HEK293 (cell line): ENCODE data around the gene MAP3K20.

ENCODE experiments used
- MZF1 ChIP-seq: fragments of 450-650 bp; formaldehyde crosslinking; IDR thresholded peaks from 2 replicates; pipeline ENCODE4 v1.5.1; 2017; ENCODE audit warnings: missing biosample characterization, missing genetic modification characterization, borderline replicate concordance
- REST ChIP-seq: fragments of 450-650 bp; formaldehyde crosslinking; IDR thresholded peaks from 2 replicates; pipeline ENCODE4 v1.5.1; 2016; ENCODE audit warnings: missing biosample characterization, missing genetic modification characterization
- SCRT1 ChIP-seq: fragments of 450-650 bp; formaldehyde crosslinking; IDR thresholded peaks from 2 replicates; pipeline ENCODE4 v1.5.1; 2016; ENCODE audit warnings: missing biosample characterization, missing genetic modification characterization, borderline replicate concordance
- ZNF10 ChIP-seq: fragments of 450-650 bp; formaldehyde crosslinking; IDR thresholded peaks from 2 replicates; pipeline ENCODE4 v1.5.1; 2017; ENCODE audit warnings: missing biosample characterization, missing genetic modification characterization
- ZNF114 ChIP-seq: fragments of 450-650 bp; formaldehyde crosslinking; IDR thresholded peaks from 2 replicates; pipeline ENCODE4 v1.5.0; 2017; ENCODE audit warnings: missing biosample characterization, missing genetic modification characterization
- ZNF16 ChIP-seq: fragments of 450-650 bp; formaldehyde crosslinking; IDR thresholded peaks from 2 replicates; pipeline ENCODE4 v1.5.1; 2016; ENCODE audit warnings: low read depth, missing biosample characterization, missing genetic modification characterization
- ZNF2 ChIP-seq: fragments of 450-650 bp; formaldehyde crosslinking; IDR thresholded peaks from 2 replicates; pipeline ENCODE4 v1.5.1; 2016; ENCODE audit warnings: missing biosample characterization, missing genetic modification characterization
- ZNF354C ChIP-seq: fragments of 450-650 bp; formaldehyde crosslinking; IDR thresholded peaks from 2 replicates; pipeline ENCODE4 v1.5.1; 2016; ENCODE audit warnings: missing biosample characterization, missing genetic modification characterization, low read depth, borderline replicate concordance
- ZNF404 ChIP-seq: fragments of 450-650 bp; formaldehyde crosslinking; IDR thresholded peaks from 2 replicates; pipeline ENCODE4 v1.5.1; 2017; ENCODE audit warnings: missing biosample characterization, missing genetic modification characterization
- ZNF423 ChIP-seq: fragments of 450-650 bp; formaldehyde crosslinking; IDR thresholded peaks from 2 replicates; pipeline ENCODE4 v1.5.1; 2016; ENCODE audit warnings: missing biosample characterization, missing genetic modification characterization
- ZNF48 ChIP-seq: fragments of 450-650 bp; formaldehyde crosslinking; IDR thresholded peaks from 2 replicates; pipeline ENCODE4 v1.5.1; 2016; ENCODE audit warnings: missing biosample characterization, missing genetic modification characterization
- ZNF518A ChIP-seq: fragments of 450-650 bp; formaldehyde crosslinking; conservative IDR thresholded peaks from 2 replicates; pipeline ENCODE4 v1.5.1; 2016; ENCODE audit warnings: low read depth, missing biosample characterization, missing genetic modification characterization
- ZNF544 ChIP-seq: fragments of 450-650 bp; formaldehyde crosslinking; IDR thresholded peaks from 2 replicates; pipeline ENCODE4 v1.5.0; 2017; ENCODE audit warnings: missing biosample characterization, missing genetic modification characterization
- ZNF548 ChIP-seq: fragments of 450-650 bp; formaldehyde crosslinking; IDR thresholded peaks from 2 replicates; pipeline ENCODE4 v1.5.1; 2016; ENCODE audit warnings: missing biosample characterization, missing genetic modification characterization
- ZNF549 ChIP-seq: fragments of 450-650 bp; IDR thresholded peaks from 2 replicates; pipeline ENCODE4 v1.5.1; 2018; ENCODE audit warnings: missing biosample characterization, missing genetic modification characterization, mild to moderate bottlenecking, inconsistent platforms, moderate library complexity
- ZNF623 ChIP-seq: fragments of 450-650 bp; formaldehyde crosslinking; IDR thresholded peaks from 2 replicates; pipeline ENCODE4 v1.5.1; 2016; ENCODE audit warnings: missing biosample characterization, missing genetic modification characterization
- ZNF707 ChIP-seq: fragments of 450-650 bp; formaldehyde crosslinking; IDR thresholded peaks from 2 replicates; pipeline ENCODE4 v1.5.1; 2016; ENCODE audit warnings: missing biosample characterization, missing genetic modification characterization
- TF ChIP-seq, protein P1 (sequence below): fragments of 450-650 bp; formaldehyde crosslinking; IDR thresholded peaks from 2 replicates; pipeline ENCODE4 v1.5.1; 2016; ENCODE audit warnings: missing biosample characterization, missing genetic modification characterization
- TF ChIP-seq, protein P2 (sequence below): fragments of 450-650 bp; IDR thresholded peaks from 2 replicates; pipeline ENCODE4 v1.5.1; 2018; ENCODE audit warnings: missing biosample characterization, mild to moderate bottlenecking, missing genetic modification characterization
- TF ChIP-seq, protein P3 (sequence below): fragments of 450-650 bp; formaldehyde crosslinking; IDR thresholded peaks from 2 replicates; pipeline ENCODE4 v1.5.1; 2016; ENCODE audit warnings: missing biosample characterization, missing genetic modification characterization
- TF ChIP-seq, protein P4 (sequence below): fragments of 450-650 bp; formaldehyde crosslinking; IDR thresholded peaks from 2 replicates; pipeline ENCODE4 v1.5.1; 2016; ENCODE audit warnings: missing biosample characterization, missing genetic modification characterization

MAP3K20 gene

DNA sequence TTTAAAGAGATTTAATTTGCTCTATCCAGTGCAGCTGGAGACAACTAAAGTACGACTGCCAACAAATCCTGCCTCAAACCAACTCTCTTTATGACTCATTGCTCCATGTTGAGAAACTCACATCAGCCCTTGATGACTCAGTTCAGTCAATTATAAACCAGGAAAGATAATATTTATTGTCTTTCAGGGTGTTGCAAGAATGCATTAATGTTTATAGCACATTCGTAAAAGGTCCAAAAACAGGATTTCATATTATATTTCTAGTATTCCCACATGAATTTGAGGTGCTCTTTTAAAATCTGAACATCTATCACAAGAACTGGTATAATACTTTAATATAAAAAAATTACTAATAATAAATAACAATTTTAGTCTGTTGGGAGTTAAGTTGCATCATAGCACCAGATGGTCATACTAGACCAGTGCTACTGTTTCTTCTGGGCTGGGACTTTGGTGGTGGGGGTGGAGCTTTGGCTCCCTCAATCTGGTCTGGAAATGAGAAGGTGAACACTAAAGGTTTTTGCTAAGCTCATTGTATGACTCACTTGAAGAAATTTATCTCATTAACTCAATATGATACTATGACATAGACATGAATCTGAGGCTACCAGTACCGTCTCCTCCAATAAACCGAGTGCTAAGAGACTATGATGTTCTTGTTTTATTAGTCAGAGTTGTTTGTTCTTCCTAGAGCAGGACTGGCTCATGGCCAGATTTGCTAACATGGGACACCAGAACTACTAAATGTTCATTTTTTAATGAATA, 26.6 kb upstream of the MAP3K20 start (continued):
- TF ChIP-seq, protein P1, sequence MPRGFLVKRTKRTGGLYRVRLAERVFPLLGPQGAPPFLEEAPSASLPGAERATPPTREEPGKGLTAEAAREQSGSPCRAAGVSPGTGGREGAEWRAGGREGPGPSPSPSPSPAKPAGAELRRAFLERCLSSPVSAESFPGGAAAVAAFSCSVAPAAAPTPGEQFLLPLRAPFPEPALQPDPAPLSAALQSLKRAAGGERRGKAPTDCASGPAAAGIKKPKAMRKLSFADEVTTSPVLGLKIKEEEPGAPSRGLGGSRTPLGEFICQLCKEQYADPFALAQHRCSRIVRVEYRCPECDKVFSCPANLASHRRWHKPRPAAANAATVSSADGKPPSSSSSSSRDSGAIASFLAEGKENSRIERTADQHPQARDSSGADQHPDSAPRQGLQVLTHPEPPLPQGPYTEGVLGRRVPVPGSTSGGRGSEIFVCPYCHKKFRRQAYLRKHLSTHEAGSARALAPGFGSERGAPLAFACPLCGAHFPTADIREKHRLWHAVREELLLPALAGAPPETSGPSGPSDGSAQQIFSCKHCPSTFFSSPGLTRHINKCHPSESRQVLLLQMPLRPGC, result no peak; the same call in 1 of the 2 replicates
- no peak for TF ChIP-seq ZNF623
- TF ChIP-seq ZNF48, result no peak
- 0 out of 2 replicates have a peak, but pooled peaks have one; percentile 9 for TF ChIP-seq ZNF518A
- no peak for TF ChIP-seq ZNF707 (tag by site-specific recombination)
- no peak for TF ChIP-seq ZNF10 (tag by site-specific recombination)
- TF ChIP-seq ZNF354C (tag by site-specific recombination), result no peak
- TF ChIP-seq, protein P2, sequence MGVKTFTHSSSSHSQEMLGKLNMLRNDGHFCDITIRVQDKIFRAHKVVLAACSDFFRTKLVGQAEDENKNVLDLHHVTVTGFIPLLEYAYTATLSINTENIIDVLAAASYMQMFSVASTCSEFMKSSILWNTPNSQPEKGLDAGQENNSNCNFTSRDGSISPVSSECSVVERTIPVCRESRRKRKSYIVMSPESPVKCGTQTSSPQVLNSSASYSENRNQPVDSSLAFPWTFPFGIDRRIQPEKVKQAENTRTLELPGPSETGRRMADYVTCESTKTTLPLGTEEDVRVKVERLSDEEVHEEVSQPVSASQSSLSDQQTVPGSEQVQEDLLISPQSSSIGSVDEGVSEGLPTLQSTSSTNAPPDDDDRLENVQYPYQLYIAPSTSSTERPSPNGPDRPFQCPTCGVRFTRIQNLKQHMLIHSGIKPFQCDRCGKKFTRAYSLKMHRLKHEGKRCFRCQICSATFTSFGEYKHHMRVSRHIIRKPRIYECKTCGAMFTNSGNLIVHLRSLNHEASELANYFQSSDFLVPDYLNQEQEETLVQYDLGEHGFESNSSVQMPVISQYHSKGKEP, result peak; percentile 77
- no peak for TF ChIP-seq MZF1 (tag by site-specific recombination)
- no peak for TF ChIP-seq ZNF548
- TF ChIP-seq, protein P3, sequence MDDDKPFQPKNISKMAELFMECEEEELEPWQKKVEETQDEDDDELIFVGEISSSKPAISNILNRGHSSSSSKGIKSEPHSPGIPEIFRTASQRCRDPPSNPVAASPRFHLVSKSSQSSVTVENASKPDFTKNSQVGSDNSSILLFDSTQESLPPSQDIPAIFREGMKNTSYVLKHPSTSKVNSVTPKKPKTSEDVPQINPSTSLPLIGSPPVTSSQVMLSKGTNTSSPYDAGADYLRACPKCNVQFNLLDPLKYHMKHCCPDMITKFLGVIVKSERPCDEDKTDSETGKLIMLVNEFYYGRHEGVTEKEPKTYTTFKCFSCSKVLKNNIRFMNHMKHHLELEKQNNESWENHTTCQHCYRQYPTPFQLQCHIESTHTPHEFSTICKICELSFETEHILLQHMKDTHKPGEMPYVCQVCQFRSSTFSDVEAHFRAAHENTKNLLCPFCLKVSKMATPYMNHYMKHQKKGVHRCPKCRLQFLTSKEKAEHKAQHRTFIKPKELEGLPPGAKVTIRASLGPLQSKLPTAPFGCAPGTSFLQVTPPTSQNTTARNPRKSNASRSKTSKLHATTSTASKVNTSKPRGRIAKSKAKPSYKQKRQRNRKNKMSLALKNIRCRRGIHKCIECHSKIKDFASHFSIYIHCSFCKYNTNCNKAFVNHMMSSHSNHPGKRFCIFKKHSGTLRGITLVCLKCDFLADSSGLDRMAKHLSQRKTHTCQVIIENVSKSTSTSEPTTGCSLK, result no peak
- no peak for TF ChIP-seq REST (tag by site-specific recombination)
- TF ChIP-seq ZNF549 (tag by site-specific recombination), result no peak
- TF ChIP-seq, protein P4, sequence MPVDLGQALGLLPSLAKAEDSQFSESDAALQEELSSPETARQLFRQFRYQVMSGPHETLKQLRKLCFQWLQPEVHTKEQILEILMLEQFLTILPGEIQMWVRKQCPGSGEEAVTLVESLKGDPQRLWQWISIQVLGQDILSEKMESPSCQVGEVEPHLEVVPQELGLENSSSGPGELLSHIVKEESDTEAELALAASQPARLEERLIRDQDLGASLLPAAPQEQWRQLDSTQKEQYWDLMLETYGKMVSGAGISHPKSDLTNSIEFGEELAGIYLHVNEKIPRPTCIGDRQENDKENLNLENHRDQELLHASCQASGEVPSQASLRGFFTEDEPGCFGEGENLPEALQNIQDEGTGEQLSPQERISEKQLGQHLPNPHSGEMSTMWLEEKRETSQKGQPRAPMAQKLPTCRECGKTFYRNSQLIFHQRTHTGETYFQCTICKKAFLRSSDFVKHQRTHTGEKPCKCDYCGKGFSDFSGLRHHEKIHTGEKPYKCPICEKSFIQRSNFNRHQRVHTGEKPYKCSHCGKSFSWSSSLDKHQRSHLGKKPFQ (tag by site-specific recombination), result no peak
- no peak for TF ChIP-seq SCRT1
- no peak for TF ChIP-seq ZNF2 (tag by site-specific recombination)
- no peak for TF ChIP-seq ZNF423 (tag by site-specific recombination)
- no peak for TF ChIP-seq ZNF404
- no peak for TF ChIP-seq ZNF16 (tag by site-specific recombination)
- TF ChIP-seq ZNF114, result no peak
- TF ChIP-seq ZNF544, result no peak
